DOHH2 (cell line): ENCODE results near the gene PSME1.

Experiments
- H3F3A ChIP-seq: fragments of 200-600 bp; sonication (generic), shearing (Covaris generic); 2 replicates; pipeline ENCODE4 v1.6.0; 2016; ENCODE audit warnings: antibody characterized with exemption, mild to moderate bottlenecking; ENCODE audit not compliant: control insufficient read depth, insufficient read depth
- H3K27ac ChIP-seq: fragments of 200-600 bp; sonication (generic); 2 replicates; pipeline ENCODE4 v1.5.1; 2014; ENCODE audit warnings: low read depth, mild to moderate bottlenecking, low read length, moderate library complexity
- H3K27me3 ChIP-seq: fragments of 200-600 bp; sonication (generic); 2 replicates; pipeline ENCODE4 v1.6.1; 2014; ENCODE audit warnings: mild to moderate bottlenecking, low read length, mixed read lengths; ENCODE audit not compliant: control insufficient read depth
- H3K36me3 ChIP-seq: fragments of 200-600 bp; sonication (generic); 2 replicates; pipeline ENCODE4 v1.6.1; 2014; ENCODE audit warnings: mild to moderate bottlenecking, low read length, moderate library complexity, mixed read lengths; ENCODE audit not compliant: control insufficient read depth
- H3K4me1 ChIP-seq: fragments of 200-600 bp; sonication (generic); 2 replicates; pipeline ENCODE4 v1.6.1; 2014; ENCODE audit warnings: mild to moderate bottlenecking, low read length, mixed read lengths; ENCODE audit not compliant: control insufficient read depth
- H3K4me2 ChIP-seq: fragments of 200-600 bp; sonication (generic); 2 replicates; pipeline ENCODE4 v1.6.0; 2014; ENCODE audit warnings: mild to moderate bottlenecking, low read length, moderate library complexity
- H3K4me3 ChIP-seq: fragments of 200-600 bp; sonication (generic); 2 replicates; pipeline ENCODE4 v1.5.1; 2014; ENCODE audit warnings: mild to moderate bottlenecking, low read length, mixed read lengths
- H3K79me2 ChIP-seq: fragments of 200-600 bp; sonication (generic); 2 replicates; pipeline ENCODE4 v1.6.1; 2014; ENCODE audit warnings: mild to moderate bottlenecking, low read length, mixed read lengths; ENCODE audit not compliant: control insufficient read depth
- H3K9me2 ChIP-seq: fragments of 200-600 bp; sonication (generic); replicated peaks from 2 replicates; pipeline ENCODE4 v1.6.1; 2014; ENCODE audit warnings: mild to moderate bottlenecking, low read length, mixed read lengths; ENCODE audit not compliant: control insufficient read depth
- H3K9me3 ChIP-seq: fragments of 200-600 bp; sonication (generic); 2 replicates; pipeline ENCODE4 v1.6.1; 2014; ENCODE audit warnings: antibody characterized with exemption, low read length, mixed read lengths; ENCODE audit not compliant: control insufficient read depth, insufficient read depth
- H4K20me1 ChIP-seq: fragments of 200-600 bp; sonication (generic); 2 replicates; pipeline ENCODE4 v1.6.0; 2014; ENCODE audit warnings: low read depth, mild to moderate bottlenecking, antibody characterized with exemption, low read length, moderate library complexity; ENCODE audit not compliant: control insufficient read depth, insufficient read depth
- EZH2phosphoT487 ChIP-seq: fragments of 200-600 bp; sonication (generic); IDR thresholded peaks from 2 replicates; pipeline ENCODE4 v1.6.1; 2017; ENCODE audit warnings: borderline replicate concordance, mild to moderate bottlenecking, antibody characterized with exemption, low read length, moderate library complexity, mixed read lengths
- TF ChIP-seq, protein P1 (sequence below): fragments of 200-600 bp; sonication (generic); IDR thresholded peaks from one replicate; pipeline ENCODE4 v1.5.1; 2014; ENCODE audit warnings: antibody characterized with exemption, mild to moderate bottlenecking, low read depth, low read length; ENCODE audit not compliant: poor library complexity, severe bottlenecking

PSME1 gene

GRCh38 chr14:24115422-24116127 is 20.4 kb upstream of the PSME1 start:
- Histone ChIP-seq H3K4me3 (peak overlapping the region; percentile 93), H3K36me3 (peaks cover 50% of the 10 kb centered on the region), H3K27ac (peak overlapping the region; percentile 90; the same call in 1 of the 2 replicates), H3K79me2 (peaks cover 24% of the 10 kb centered on the region), H3K9me3 (no peaks in the 10 kb centered on the region), H3K4me2 (peak overlapping the region; percentile 83), H3K4me1 (peaks cover 18% of the 10 kb centered on the region), H3F3A (peaks cover 9% of the 10 kb centered on the region; the same call in 1 of the 2 replicates), H3K27me3 (no peaks in the 10 kb centered on the region), H3K9me2 (no peaks in the 10 kb centered on the region), H4K20me1 (peaks cover 4% of the 10 kb centered on the region; the same call in 1 of the 2 replicates)
- TF ChIP-seq EZH2phosphoT487, result no peak
- TF ChIP-seq, protein P1, sequence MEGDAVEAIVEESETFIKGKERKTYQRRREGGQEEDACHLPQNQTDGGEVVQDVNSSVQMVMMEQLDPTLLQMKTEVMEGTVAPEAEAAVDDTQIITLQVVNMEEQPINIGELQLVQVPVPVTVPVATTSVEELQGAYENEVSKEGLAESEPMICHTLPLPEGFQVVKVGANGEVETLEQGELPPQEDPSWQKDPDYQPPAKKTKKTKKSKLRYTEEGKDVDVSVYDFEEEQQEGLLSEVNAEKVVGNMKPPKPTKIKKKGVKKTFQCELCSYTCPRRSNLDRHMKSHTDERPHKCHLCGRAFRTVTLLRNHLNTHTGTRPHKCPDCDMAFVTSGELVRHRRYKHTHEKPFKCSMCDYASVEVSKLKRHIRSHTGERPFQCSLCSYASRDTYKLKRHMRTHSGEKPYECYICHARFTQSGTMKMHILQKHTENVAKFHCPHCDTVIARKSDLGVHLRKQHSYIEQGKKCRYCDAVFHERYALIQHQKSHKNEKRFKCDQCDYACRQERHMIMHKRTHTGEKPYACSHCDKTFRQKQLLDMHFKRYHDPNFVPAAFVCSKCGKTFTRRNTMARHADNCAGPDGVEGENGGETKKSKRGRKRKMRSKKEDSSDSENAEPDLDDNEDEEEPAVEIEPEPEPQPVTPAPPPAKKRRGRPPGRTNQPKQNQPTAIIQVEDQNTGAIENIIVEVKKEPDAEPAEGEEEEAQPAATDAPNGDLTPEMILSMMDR, result no peak

GRCh38 chr14:24116128-24116814 is 19.7 kb upstream of the PSME1 start:
- Histone ChIP-seq H3K4me1 (peaks cover 14% of the 10 kb centered on the region), H3K79me2 (peaks cover 24% of the 10 kb centered on the region), H3F3A (peaks cover 5% of the 10 kb centered on the region; the same call in 1 of the 2 replicates), H3K27ac (no peak overlapping the region), H3K4me3 (peak overlapping the region; percentile 93), H3K9me2 (no peaks in the 10 kb centered on the region), H3K36me3 (peaks cover 56% of the 10 kb centered on the region), H3K9me3 (no peaks in the 10 kb centered on the region), H3K4me2 (peak overlapping the region; percentile 83), H3K27me3 (no peaks in the 10 kb centered on the region), H4K20me1 (peaks cover 4% of the 10 kb centered on the region; the same call in 1 of the 2 replicates)
- TF ChIP-seq, protein P1, result no peak
- TF ChIP-seq EZH2phosphoT487, result no peak

- H3K4me2 ChIP-seq, result no peak overlapping the region
- H3F3A ChIP-seq, result peaks cover 9% of the 10 kb centered on the region
- no peak overlapping the region for H3K4me3 ChIP-seq
- H3K27ac ChIP-seq, result no peak overlapping the region
- H3K9me3 ChIP-seq, result no peaks in the 10 kb centered on the region
- TF ChIP-seq, protein P1, result no peak
- no peak for TF ChIP-seq EZH2phosphoT487
- H3K4me1 ChIP-seq, result peaks cover 14% of the 10 kb centered on the region
- peaks cover 4% of the 10 kb centered on the region; the same call in 1 of the 2 replicates for H4K20me1 ChIP-seq
- H3K36me3 ChIP-seq, result peaks cover 62% of the 10 kb centered on the region
- H3K27me3 ChIP-seq, result no peaks in the 10 kb centered on the region
- H3K79me2 ChIP-seq, result peaks cover 24% of the 10 kb centered on the region
- no peaks in the 10 kb centered on the region for H3K9me2 ChIP-seq
Observed at GRCh38 chr14:24117179-24117578, 18.8 kb upstream of the PSME1 start.
